NT2/D1 (cell line): Measurements from ENCODE around the gene GIMAP6.
"Not testable (repeated sequence)": the region's sequence is repeated elsewhere in the genome, so short reads cannot be mapped to it uniquely, and the experiment has no call there.

Source experiments
- DNase-seq: peaks from one replicate; pipeline ENCODE4 v3.0.0-alpha.2; 2011; ENCODE audit warnings: low read depth, low spot score
- H3K27me3 ChIP-seq: 2 replicates; pipeline ENCODE4 v1.6.0; 2011; ENCODE audit warnings: mild to moderate bottlenecking; ENCODE audit not compliant: insufficient read length, insufficient read depth
- H3K36me3 ChIP-seq: 2 replicates; pipeline ENCODE4 v1.6.1; 2011; ENCODE audit warnings: mild to moderate bottlenecking, low read length, mixed read lengths; ENCODE audit not compliant: insufficient read depth, insufficient read length
- H3K4me1 ChIP-seq: 2 replicates; pipeline ENCODE4 v1.5.1; 2011; ENCODE audit not compliant: insufficient read depth, insufficient read length
- H3K4me3 ChIP-seq: 2 replicates; pipeline ENCODE4 v1.5.1; 2011; ENCODE audit warnings: low read depth; ENCODE audit not compliant: insufficient read length
- H3K9ac ChIP-seq: 2 replicates; pipeline ENCODE4 v1.6.0; 2011; ENCODE audit warnings: low read depth; ENCODE audit not compliant: insufficient read length
- H3K9me3 ChIP-seq: 2 replicates; pipeline ENCODE4 v1.5.1; 2011; ENCODE audit warnings: mild to moderate bottlenecking, low read length; ENCODE audit not compliant: insufficient read depth
- SUZ12 ChIP-seq: IDR thresholded peaks from 2 replicates; pipeline ENCODE4 v1.6.1; 2011; ENCODE audit not compliant: insufficient read length, insufficient read depth; ENCODE audit errors: extremely low read depth
- YY1 ChIP-seq: IDR thresholded peaks from 2 replicates; pipeline ENCODE4 v1.6.1; 2011; ENCODE audit not compliant: insufficient read length, insufficient read depth
- ZNF274 ChIP-seq: IDR thresholded peaks from 2 replicates; pipeline ENCODE4 v1.6.1; 2011; ENCODE audit warnings: mild to moderate bottlenecking, low read depth, low read length

The GIMAP6 gene

GRCh38 chr7:150620617-150621371, 11.4 kb downstream of the GIMAP6 start:
- H3K27me3 ChIP-seq, result no peaks in the 10 kb centered on the region

DNA sequence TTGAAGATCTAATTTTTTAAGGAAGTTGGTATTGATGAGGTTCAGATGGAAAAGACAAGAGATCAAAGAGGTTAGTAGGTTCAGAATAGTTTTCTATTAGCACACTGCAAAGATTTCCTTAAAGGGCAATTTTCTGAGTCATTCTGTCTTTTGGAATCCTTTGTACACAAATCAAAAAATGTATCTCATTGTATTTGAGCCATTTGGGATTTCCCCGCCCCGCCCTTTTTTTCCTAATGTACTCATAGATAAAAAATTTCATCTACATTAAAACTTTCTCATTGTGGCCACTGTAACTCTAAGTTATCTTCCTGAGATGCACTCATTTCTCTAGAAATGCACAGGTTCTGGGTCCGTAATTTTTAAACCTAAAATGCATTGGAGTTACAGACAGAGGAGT, 12.1 kb downstream of the GIMAP6 start:
- Histone ChIP-seq H3K4me3 (no peak overlapping the region), H3K27me3 (no peaks in the 10 kb centered on the region), H3K9me3 (no peaks in the 10 kb centered on the region), H3K9ac (no peak overlapping the region), H3K4me1 (no peaks in the 10 kb centered on the region), H3K36me3 (no peaks in the 10 kb centered on the region)
- TF ChIP-seq SUZ12 (no peak), ZNF274 (no peak), YY1 (no peak)
- DNase-seq, result no peak

More at GRCh38 chr7:150620617-150621371, 11.4 kb downstream of the GIMAP6 start:
- Histone ChIP-seq H3K4me3 (no peak overlapping the region), H3K4me1 (no peaks in the 10 kb centered on the region), H3K36me3 (no peaks in the 10 kb centered on the region), H3K9me3 (no peaks in the 10 kb centered on the region), H3K9ac (no peak overlapping the region)
- no peak for TF ChIP-seq SUZ12
- no peak for TF ChIP-seq YY1
- TF ChIP-seq ZNF274, result no peak
- DNase-seq, result no peak

DNA sequence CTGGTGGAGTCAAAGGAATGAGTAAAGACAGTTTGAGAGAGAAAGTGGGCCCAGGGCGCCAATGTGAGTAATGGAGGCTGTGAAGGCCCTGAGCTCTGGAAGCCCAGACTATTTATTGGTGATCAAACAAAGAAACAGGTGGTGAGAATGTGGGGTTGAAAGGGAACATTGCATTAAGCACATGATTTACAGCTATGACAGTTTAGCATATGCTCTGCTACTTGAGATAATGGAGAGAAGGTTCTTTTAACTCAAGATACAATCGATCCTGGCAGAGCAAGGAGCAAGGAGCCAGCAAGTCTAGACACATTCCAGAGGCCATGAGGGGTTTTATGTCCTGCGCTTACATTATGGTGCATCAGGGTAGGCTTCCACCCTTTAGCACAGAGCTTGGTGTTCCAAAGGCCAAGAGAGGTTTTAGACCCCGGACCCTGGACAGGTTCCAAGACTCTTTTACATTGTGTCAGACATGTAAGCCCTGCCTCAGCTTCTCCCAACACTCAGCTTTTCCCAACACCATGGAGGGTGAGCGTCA, 16.9 kb downstream of the GIMAP6 start:
- H3K4me3 ChIP-seq, H3K36me3 ChIP-seq, H3K9me3 ChIP-seq, DNase-seq, H3K4me1 ChIP-seq, H3K27me3 ChIP-seq, H3K9ac ChIP-seq: not testable (repeated sequence)

- not testable (repeated sequence) for H3K9me3 ChIP-seq, H3K9ac ChIP-seq
These were observed 17.8 kb downstream of the GIMAP6 start for GRCh38 chr7:150614426-150614825.

GRCh38 chr7:150613880-150614279, 18.3 kb downstream of the GIMAP6 start:
- no peak for DNase-seq
- H3K36me3 ChIP-seq, result no peaks in the 10 kb centered on the region
- no peaks in the 10 kb centered on the region for H3K4me1 ChIP-seq
- H3K27me3 ChIP-seq, result no peaks in the 10 kb centered on the region
- H3K4me3 ChIP-seq, result no peak overlapping the region
- TF ChIP-seq YY1 (no peak), SUZ12 (no peak), ZNF274 (no peak)
- no peaks in the 10 kb centered on the region for H3K9me3 ChIP-seq
- H3K9ac ChIP-seq, result no peak overlapping the region

More at GRCh38 chr7:150614426-150614825, 17.8 kb downstream of the GIMAP6 start:
- H3K4me1 ChIP-seq, H3K27me3 ChIP-seq, DNase-seq, H3K36me3 ChIP-seq, H3K4me3 ChIP-seq: not testable (repeated sequence)

- no peak for TF ChIP-seq YY1
- TF ChIP-seq SUZ12, result no peak
- no peak for TF ChIP-seq ZNF274
- H3K4me1 ChIP-seq, result no peaks in the 10 kb centered on the region
- no peak overlapping the region for H3K4me3 ChIP-seq
- H3K9ac ChIP-seq, result no peak overlapping the region
- no peaks in the 10 kb centered on the region for H3K9me3 ChIP-seq
- no peak for DNase-seq
- no peaks in the 10 kb centered on the region for H3K36me3 ChIP-seq
- H3K27me3 ChIP-seq, result no peaks in the 10 kb centered on the region
These were observed 19.3 kb downstream of the GIMAP6 start for GRCh38 chr7:150612925-150613324.

GRCh38 chr7:150610233-150610632, 22.0 kb downstream of the GIMAP6 start:
- TF ChIP-seq SUZ12 (no peak), ZNF274 (no peak), YY1 (no peak)
- Histone ChIP-seq H3K9me3 (no peaks in the 10 kb centered on the region; the same call in 1 of the 2 replicates), H3K27me3 (no peaks in the 10 kb centered on the region), H3K4me3 (no peak overlapping the region), H3K9ac (no peak overlapping the region), H3K4me1 (no peaks in the 10 kb centered on the region), H3K36me3 (no peaks in the 10 kb centered on the region)
- DNase-seq, result no peak

- not testable (repeated sequence) for H3K9ac ChIP-seq, H3K9me3 ChIP-seq, H3K27me3 ChIP-seq, H3K4me1 ChIP-seq, H3K36me3 ChIP-seq, H3K4me3 ChIP-seq, DNase-seq
These were observed 28.6 kb downstream of the GIMAP6 start for GRCh38 chr7:150603600-150603999.
